NK-92 treated with Interleukin-12 subunit alpha and Interleukin-12 subunit beta, amount 100 ng/mL, for 24 hours (cell line): ENCODE measurements around the gene UCN2.
A peak's percentile ranks its signal among the peaks of the same experiment; 100 is the strongest.

ENCODE experiments used
- DNase-seq: peaks from one replicate; lab custom pipeline; 2025; lab: John Stamatoyannopoulos, UW

Gene UCN2

GRCh38 chr3:48563382-48563918 is at the start of gene UCN2:
TSS of gene UCN2 (minus strand) at chr3:48563781. CDS start at chr3:48563124, 657 bp downstream.
- no peak for DNase-seq

- DNase-seq: no peak
Observed at GRCh38 chr3:48612309-48612708, 48.7 kb upstream of the UCN2 start.

GRCh38 chr3:48609088-48610005 is 45.8 kb upstream of the UCN2 start, which contains the start of gene UQCRC1:
TSS of gene UQCRC1 (minus strand) at chr3:48609646. CDS start at chr3:48609620, 26 bp downstream.
- DNase-seq: peak; percentile 78

- DNase-seq: no peak
Observed at GRCh38 chr3:48607519-48607918, 43.9 kb upstream of the UCN2 start.

GRCh38 chr3:48601622-48601994 is 38.0 kb upstream of the UCN2 start:
- DNase-seq: no peak

GRCh38 chr3:48600711-48601621 is 37.4 kb upstream of the UCN2 start:
- no peak for DNase-seq

GRCh38 chr3:48599509-48600285 is 36.1 kb upstream of the UCN2 start:
- DNase-seq: no peak

GRCh38 chr3:48599077-48599501 is 35.5 kb upstream of the UCN2 start:
- no peak for DNase-seq

- DNase-seq: no peak
Observed at GRCh38 chr3:48598323-48599076, 34.9 kb upstream of the UCN2 start.

- DNase-seq: no peak
Observed at GRCh38 chr3:48597408-48597800, 33.8 kb upstream of the UCN2 start.

- DNase-seq: no peak
Observed at GRCh38 chr3:48596676-48597407, 33.3 kb upstream of the UCN2 start.

- DNase-seq: no peak
Observed at GRCh38 chr3:48596157-48596556, 32.6 kb upstream of the UCN2 start.

- no peak for DNase-seq
Observed at GRCh38 chr3:48595526-48596121, 32.0 kb upstream of the UCN2 start.

- DNase-seq: no peak
Observed at GRCh38 chr3:48595075-48595525, 31.5 kb upstream of the UCN2 start, which contains the start of gene COL7A1. TSS of gene COL7A1 (minus strand) at chr3:48595329. CDS start at chr3:48595159, 170 bp downstream.

- no peak for DNase-seq
Observed at GRCh38 chr3:48594417-48595049, 31.0 kb upstream of the UCN2 start.

GRCh38 chr3:48593337-48593736 is 29.8 kb upstream of the UCN2 start:
- no peak for DNase-seq

GRCh38 chr3:48592519-48593087 is 29.0 kb upstream of the UCN2 start:
- no peak for DNase-seq

- DNase-seq: no peak
Observed at GRCh38 chr3:48591886-48592518, 28.4 kb upstream of the UCN2 start.
